ENCODE measurements around the gene LEPR.

DNA sequence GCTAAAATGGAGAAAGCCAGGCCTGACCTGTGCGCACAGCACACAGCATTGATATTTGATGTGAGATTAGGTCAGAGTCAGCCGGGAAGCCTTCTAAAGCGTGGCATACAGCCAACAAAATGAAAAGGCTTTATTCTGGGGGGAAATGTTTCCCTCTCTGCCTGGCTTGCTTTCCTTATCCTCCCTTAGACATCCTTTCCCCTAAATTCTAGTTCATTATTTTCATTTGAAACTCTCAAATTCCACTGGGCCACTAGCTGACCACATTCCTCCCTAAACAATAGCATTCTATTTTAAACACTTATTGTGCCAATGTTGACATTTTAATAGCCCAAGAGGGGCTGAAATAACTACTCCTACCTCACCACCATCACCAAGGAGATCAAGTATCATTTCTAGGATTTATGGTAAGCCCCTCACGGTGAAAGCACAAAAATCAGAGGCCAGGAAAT is 49.4 kb downstream of the LEPR start:
- TF ChIP-seq, protein P1, sequence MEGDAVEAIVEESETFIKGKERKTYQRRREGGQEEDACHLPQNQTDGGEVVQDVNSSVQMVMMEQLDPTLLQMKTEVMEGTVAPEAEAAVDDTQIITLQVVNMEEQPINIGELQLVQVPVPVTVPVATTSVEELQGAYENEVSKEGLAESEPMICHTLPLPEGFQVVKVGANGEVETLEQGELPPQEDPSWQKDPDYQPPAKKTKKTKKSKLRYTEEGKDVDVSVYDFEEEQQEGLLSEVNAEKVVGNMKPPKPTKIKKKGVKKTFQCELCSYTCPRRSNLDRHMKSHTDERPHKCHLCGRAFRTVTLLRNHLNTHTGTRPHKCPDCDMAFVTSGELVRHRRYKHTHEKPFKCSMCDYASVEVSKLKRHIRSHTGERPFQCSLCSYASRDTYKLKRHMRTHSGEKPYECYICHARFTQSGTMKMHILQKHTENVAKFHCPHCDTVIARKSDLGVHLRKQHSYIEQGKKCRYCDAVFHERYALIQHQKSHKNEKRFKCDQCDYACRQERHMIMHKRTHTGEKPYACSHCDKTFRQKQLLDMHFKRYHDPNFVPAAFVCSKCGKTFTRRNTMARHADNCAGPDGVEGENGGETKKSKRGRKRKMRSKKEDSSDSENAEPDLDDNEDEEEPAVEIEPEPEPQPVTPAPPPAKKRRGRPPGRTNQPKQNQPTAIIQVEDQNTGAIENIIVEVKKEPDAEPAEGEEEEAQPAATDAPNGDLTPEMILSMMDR (IDR thresholded peaks at IDR 0.05): no peak
- no peak for TF ChIP-seq POLR2AphosphoS5 (IDR thresholded peaks at IDR 0.05; ENCODE audit: low read depth, low read length)
- no peak for TF ChIP-seq SIN3A (IDR thresholded peaks at IDR 0.05; ENCODE audit: borderline replicate concordance, insufficient read depth, low read depth, low read length)
